ENCODE results near the gene SMIM44. TPM values are rescaled to one million over a fixed set of nuclear protein-coding genes. Genes with fewer than 3 reads are reported as not detected.

Gene SMIM44
- total RNA-seq, 2 donors from 2014 or later, result not detected

GRCh38 chr19:3469638-3470499 lies 13.4 kb downstream of the SMIM44 start:
- no peaks in the 10 kb centered on the region for H3K9me3 ChIP-seq (ENCODE audit: control insufficient read depth, low read length)
- DNase-seq, result peak; percentile 38
- no peak overlapping the region for H3K27ac ChIP-seq (ENCODE audit: low read depth, low read length)
- Mint-ChIP-seq H3K4me1 (peaks cover 2% of the 10 kb centered on the region), H3K36me3 (ENCODE audit: low read depth) (no peaks in the 10 kb centered on the region), H3K9me3 (peaks cover 12% of the 10 kb centered on the region), H3K4me3 (no peak overlapping the region), H3K27ac (no peak overlapping the region), H3K27me3 (ENCODE audit: insufficient read depth) (peaks cover 39% of the 10 kb centered on the region)
- H3K4me3 ChIP-seq (ENCODE audit: low read length), result no peak overlapping the region
- H3K27me3 ChIP-seq (ENCODE audit: control insufficient read depth, insufficient read depth, low read length, poor library complexity, severe bottlenecking), result peaks cover 10% of the 10 kb centered on the region
- 60 to 90% methylated on average over 5 to 14 of the region's 14 CpGs for WGBS, 2 experiments (ENCODE audit: insufficient coverage in 1 of 2, insufficient read length in 1 of 2)
- peak; percentile 14 for TF ChIP-seq CTCF (conservative IDR thresholded peaks at IDR 0.05)
- H3K9ac ChIP-seq (ENCODE audit: extremely low read depth, low read length, poor library complexity, severe bottlenecking), result no peak overlapping the region
- no peaks in the 10 kb centered on the region for H3K36me3 ChIP-seq (ENCODE audit: control insufficient read depth, insufficient read depth, low read length)
- H3K4me1 ChIP-seq (ENCODE audit: control insufficient read depth, insufficient read depth, low read length), result no peaks in the 10 kb centered on the region

- no peak for DNase-seq
- WGBS, 2 experiments (ENCODE audit: insufficient coverage in 1 of 2, insufficient read length in 1 of 2), result 75% methylated on average over 2 of the region's 3 CpGs; no CpG with 5 or more reads in 1 of the 2 experiments
- Histone ChIP-seq H3K9ac (ENCODE audit: extremely low read depth, low read length, poor library complexity, severe bottlenecking) (no peak overlapping the region), H3K4me3 (ENCODE audit: low read length) (no peak overlapping the region), H3K36me3 (ENCODE audit: control insufficient read depth, insufficient read depth, low read length) (no peaks in the 10 kb centered on the region), H3K27me3 (ENCODE audit: control insufficient read depth, insufficient read depth, low read length, poor library complexity, severe bottlenecking) (peaks cover 22% of the 10 kb centered on the region), H3K9me3 (ENCODE audit: control insufficient read depth, low read length) (no peaks in the 10 kb centered on the region), H3K27ac (ENCODE audit: low read depth, low read length) (no peak overlapping the region), H3K4me1 (ENCODE audit: control insufficient read depth, insufficient read depth, low read length) (no peaks in the 10 kb centered on the region)
- no peaks in the 10 kb centered on the region for H3K36me3 Mint-ChIP-seq (ENCODE audit: low read depth)
- H3K4me1 Mint-ChIP-seq, result peaks cover 2% of the 10 kb centered on the region
- peaks cover 12% of the 10 kb centered on the region for H3K9me3 Mint-ChIP-seq
- no peak for TF ChIP-seq CTCF (conservative IDR thresholded peaks at IDR 0.05)
- H3K4me3 Mint-ChIP-seq, result no peak overlapping the region
- no peak overlapping the region for H3K27ac Mint-ChIP-seq
- peaks cover 43% of the 10 kb centered on the region for H3K27me3 Mint-ChIP-seq (ENCODE audit: insufficient read depth)
Measured at GRCh38 chr19:3468211-3468610, 15.0 kb downstream of the SMIM44 start.

GRCh38 chr19:3467437-3468198 lies 15.6 kb downstream of the SMIM44 start:
- WGBS, 2 experiments (ENCODE audit: insufficient coverage in 1 of 2, insufficient read length in 1 of 2), result 93 to 98% methylated on average over 7 to 9 of the region's 10 CpGs
- Histone ChIP-seq H3K36me3 (ENCODE audit: control insufficient read depth, insufficient read depth, low read length) (no peaks in the 10 kb centered on the region), H3K27me3 (ENCODE audit: control insufficient read depth, insufficient read depth, low read length, poor library complexity, severe bottlenecking) (peaks cover 28% of the 10 kb centered on the region), H3K9ac (ENCODE audit: extremely low read depth, low read length, poor library complexity, severe bottlenecking) (no peak overlapping the region), H3K9me3 (ENCODE audit: control insufficient read depth, low read length) (no peaks in the 10 kb centered on the region), H3K4me3 (ENCODE audit: low read length) (no peak overlapping the region), H3K27ac (ENCODE audit: low read depth, low read length) (no peak overlapping the region), H3K4me1 (ENCODE audit: control insufficient read depth, insufficient read depth, low read length) (no peaks in the 10 kb centered on the region)
- no peak overlapping the region for H3K4me3 Mint-ChIP-seq
- H3K36me3 Mint-ChIP-seq (ENCODE audit: low read depth), result no peaks in the 10 kb centered on the region
- peaks cover 12% of the 10 kb centered on the region for H3K9me3 Mint-ChIP-seq
- H3K27ac Mint-ChIP-seq, result no peak overlapping the region
- H3K4me1 Mint-ChIP-seq, result peaks cover 5% of the 10 kb centered on the region
- peaks cover 48% of the 10 kb centered on the region for H3K27me3 Mint-ChIP-seq (ENCODE audit: insufficient read depth)
- TF ChIP-seq CTCF (conservative IDR thresholded peaks at IDR 0.05), result no peak
- DNase-seq, result peak; percentile 56
